Measurements from ENCODE around the gene DSTYK. TPM values are rescaled to one million over a fixed set of nuclear protein-coding genes. Genes with fewer than 3 reads are reported as not detected.

DSTYK gene
- total and polyA plus RNA-seq, 2 donors (not counting 3 experiments of a cell fraction or from before 2014, with no cell fraction given), result 3.6 to 8.7 TPM

DNA sequence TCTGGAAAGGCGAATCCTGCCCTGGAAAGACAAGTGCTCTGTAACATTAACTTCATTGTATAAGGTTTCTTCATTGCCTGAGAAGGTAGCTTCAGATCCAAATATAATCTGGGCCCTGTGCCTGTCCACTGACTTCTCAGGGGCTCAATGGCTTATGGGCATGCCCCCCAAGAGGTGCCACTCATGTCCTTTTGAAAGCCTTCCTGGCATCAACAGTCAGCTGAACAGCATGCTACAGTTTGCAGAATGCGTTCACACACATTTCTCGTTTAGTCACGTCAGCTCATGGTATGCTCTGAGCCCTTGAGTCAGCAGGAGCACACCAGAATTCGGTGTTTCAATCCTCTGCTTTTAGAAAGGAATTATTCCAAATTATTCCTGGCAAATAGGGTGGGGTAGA, 40.1 kb upstream of the DSTYK start:
- TF ChIP-seq POLR2A (IDR thresholded peaks at IDR 0.05; ENCODE audit: low read depth, low read length), result no peak
- TF ChIP-seq FOS (IDR thresholded peaks at IDR 0.05; ENCODE audit: borderline replicate concordance, insufficient read depth, low read length), result no peak
- no peak for TF ChIP-seq MAX (IDR thresholded peaks at IDR 0.05; ENCODE audit: insufficient read depth, insufficient read length)
- TF ChIP-seq, protein P1, sequence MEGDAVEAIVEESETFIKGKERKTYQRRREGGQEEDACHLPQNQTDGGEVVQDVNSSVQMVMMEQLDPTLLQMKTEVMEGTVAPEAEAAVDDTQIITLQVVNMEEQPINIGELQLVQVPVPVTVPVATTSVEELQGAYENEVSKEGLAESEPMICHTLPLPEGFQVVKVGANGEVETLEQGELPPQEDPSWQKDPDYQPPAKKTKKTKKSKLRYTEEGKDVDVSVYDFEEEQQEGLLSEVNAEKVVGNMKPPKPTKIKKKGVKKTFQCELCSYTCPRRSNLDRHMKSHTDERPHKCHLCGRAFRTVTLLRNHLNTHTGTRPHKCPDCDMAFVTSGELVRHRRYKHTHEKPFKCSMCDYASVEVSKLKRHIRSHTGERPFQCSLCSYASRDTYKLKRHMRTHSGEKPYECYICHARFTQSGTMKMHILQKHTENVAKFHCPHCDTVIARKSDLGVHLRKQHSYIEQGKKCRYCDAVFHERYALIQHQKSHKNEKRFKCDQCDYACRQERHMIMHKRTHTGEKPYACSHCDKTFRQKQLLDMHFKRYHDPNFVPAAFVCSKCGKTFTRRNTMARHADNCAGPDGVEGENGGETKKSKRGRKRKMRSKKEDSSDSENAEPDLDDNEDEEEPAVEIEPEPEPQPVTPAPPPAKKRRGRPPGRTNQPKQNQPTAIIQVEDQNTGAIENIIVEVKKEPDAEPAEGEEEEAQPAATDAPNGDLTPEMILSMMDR (IDR thresholded peaks at IDR 0.05; ENCODE audit: extremely low read depth in 1 of 2, insufficient read depth in 1 of 2, low read depth in 1 of 2, low read length in 2 of 2), result no peak
- no peak for TF ChIP-seq GATA2 (IDR thresholded peaks at IDR 0.05; ENCODE audit: insufficient read depth, insufficient read length, low read depth, low read length)
- TF ChIP-seq JUN (IDR thresholded peaks at IDR 0.05; ENCODE audit: borderline replicate concordance, insufficient read depth, insufficient read length, low read depth), result no peak
- no peak for TF ChIP-seq EZH2 (IDR thresholded peaks at IDR 0.05; ENCODE audit: borderline replicate concordance, low read depth, low read length, severe bottlenecking)
- no peak for TF ChIP-seq POLR2AphosphoS5 (IDR thresholded peaks at IDR 0.05; ENCODE audit: insufficient read depth, low read depth, low read length)
- no peak for TF ChIP-seq MYC (IDR thresholded peaks at IDR 0.05; ENCODE audit: low read depth, low read length)
- Histone ChIP-seq H2AFZ (ENCODE audit: low read depth, low read length) (no peak overlapping the region), H3K9ac (replicated peaks; ENCODE audit: extremely low read depth, insufficient read depth, low read length) (no peak overlapping the region), H3K36me3 (ENCODE audit: control insufficient read depth in 2 of 2, extremely low read depth in 1 of 2, insufficient read depth in 2 of 2, low read length in 2 of 2) (no peaks in the 10 kb centered on the region), H3K79me2 (ENCODE audit: control insufficient read depth, insufficient read depth, low read length) (no peaks in the 10 kb centered on the region), H3K9me3 (replicated peaks; ENCODE audit: control insufficient read depth, insufficient read depth, low read length) (no peaks in the 10 kb centered on the region), H3K4me3 (replicated peaks in 1 of 3; ENCODE audit: insufficient read depth in 1 of 3, low read depth in 1 of 3, low read length in 3 of 3) (no peak overlapping the region), H4K20me1 (replicated peaks; ENCODE audit: control insufficient read depth, extremely low read depth, insufficient read depth, low read length) (no peaks in the 10 kb centered on the region), H3K9me1 (replicated peaks; ENCODE audit: control insufficient read depth, extremely low read depth, insufficient read depth, low read length) (no peaks in the 10 kb centered on the region), H3K27ac (ENCODE audit: insufficient read depth, low read depth, low read length) (no peak overlapping the region), H3K4me1 (ENCODE audit: control insufficient read depth, extremely low read depth, insufficient read depth, low read length) (no peaks in the 10 kb centered on the region), H3K27me3 (ENCODE audit: control insufficient read depth in 2 of 2, insufficient read depth in 2 of 2, low read length in 2 of 2) (no peaks in the 10 kb centered on the region), H3K4me2 (ENCODE audit: insufficient read depth, low read length) (no peak overlapping the region)
- dilution Hi-C loops (cut with MboI; ENCODE audit: extremely low pct_ligation_motif_present, low sequenced_read_pairs), result no loop called here
- intact Hi-C loops (cut with micrococcal nuclease), result no loop called here
- no TSS peak for BruUV-seq (replicated peaks)
- FAIRE-seq, result no peak
- DNase-seq (ENCODE audit: low read depth, low spot score), result no peak
- POLR2A ChIA-PET, result no interaction called here
- CTCF ChIA-PET, result interaction anchor here (1.2 to 1.3 kb wide), 2 partner anchors 188 to 262 kb away, joined by 3 read pairs; no protein-coding TSS in a partner anchor
